GM10266 (cell line): Measurements from ENCODE around the gene RAPGEFL1.
A peak's percentile ranks its signal among the peaks of the same experiment; 100 is the strongest.
"Not testable (repeated sequence)": the region's sequence is repeated elsewhere in the genome, so short reads cannot be mapped to it uniquely, and the experiment has no call there.

Experiments
- DNase-seq: peaks from one replicate; pipeline ENCODE4 v3.0.0; 2012; ENCODE audit errors: extremely low spot score
- CTCF ChIP-seq: IDR thresholded peaks from 2 replicates; pipeline ENCODE4 v1.5.1; 2012; ENCODE audit warnings: mild to moderate bottlenecking, low read depth; ENCODE audit not compliant: control insufficient read depth, insufficient read depth; ENCODE audit errors: missing control alignments

Gene RAPGEFL1

DNA sequence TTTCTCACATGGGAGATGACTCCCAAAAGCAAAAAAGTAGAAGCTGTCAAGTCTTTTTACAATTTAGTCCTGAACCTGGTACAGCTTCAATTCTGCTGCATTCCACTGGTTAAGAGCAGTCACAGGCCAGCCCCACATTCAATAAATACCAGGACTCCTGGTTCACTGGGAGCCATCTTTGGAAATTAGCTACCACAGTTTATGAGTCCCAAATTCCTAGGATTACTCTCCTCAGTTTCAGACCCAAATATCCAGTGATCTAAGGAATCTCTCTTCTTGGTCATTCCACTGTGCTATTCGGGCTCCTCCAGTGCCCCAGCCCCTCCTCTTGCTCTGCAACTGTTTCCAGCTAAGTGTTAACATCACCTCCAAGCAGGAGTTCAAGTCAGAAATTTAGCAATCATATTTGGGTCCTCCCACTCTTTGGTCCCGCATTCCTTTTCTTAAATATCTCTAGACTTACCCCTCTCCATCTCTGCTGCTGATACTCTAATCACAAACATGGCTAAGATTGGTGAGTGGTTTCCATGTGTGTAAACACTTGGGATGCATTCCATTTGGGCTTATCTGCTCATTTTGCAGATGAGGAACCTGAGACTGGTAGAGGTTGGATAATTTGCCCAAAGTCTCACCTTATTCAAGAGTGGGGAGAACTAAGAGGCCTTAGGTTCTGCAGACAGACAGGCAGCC, 32.3 kb downstream of the RAPGEFL1 start:
- no peak for DNase-seq
- TF ChIP-seq CTCF = no peak

DNA sequence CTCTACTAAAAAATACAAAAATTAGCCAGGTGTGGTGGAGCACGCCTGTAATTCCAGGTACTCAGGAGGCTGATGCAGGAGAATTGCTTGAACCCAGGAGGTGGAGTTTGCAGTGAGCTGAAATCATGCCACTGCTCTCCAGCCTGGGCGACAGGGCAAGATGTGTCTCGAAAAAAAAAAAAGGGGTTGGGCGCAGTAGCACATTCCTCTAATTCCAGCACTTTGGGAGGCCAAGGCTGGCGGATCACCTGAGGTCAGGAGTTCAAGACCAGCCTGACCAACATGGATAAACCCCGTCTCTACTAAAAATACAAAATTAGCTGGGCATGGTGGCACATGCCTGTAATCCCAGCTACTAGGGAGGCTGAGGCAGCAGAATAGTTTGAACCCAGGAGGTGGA, 36.6 kb downstream of the RAPGEFL1 start:
- DNase-seq = not testable (repeated sequence)

DNA sequence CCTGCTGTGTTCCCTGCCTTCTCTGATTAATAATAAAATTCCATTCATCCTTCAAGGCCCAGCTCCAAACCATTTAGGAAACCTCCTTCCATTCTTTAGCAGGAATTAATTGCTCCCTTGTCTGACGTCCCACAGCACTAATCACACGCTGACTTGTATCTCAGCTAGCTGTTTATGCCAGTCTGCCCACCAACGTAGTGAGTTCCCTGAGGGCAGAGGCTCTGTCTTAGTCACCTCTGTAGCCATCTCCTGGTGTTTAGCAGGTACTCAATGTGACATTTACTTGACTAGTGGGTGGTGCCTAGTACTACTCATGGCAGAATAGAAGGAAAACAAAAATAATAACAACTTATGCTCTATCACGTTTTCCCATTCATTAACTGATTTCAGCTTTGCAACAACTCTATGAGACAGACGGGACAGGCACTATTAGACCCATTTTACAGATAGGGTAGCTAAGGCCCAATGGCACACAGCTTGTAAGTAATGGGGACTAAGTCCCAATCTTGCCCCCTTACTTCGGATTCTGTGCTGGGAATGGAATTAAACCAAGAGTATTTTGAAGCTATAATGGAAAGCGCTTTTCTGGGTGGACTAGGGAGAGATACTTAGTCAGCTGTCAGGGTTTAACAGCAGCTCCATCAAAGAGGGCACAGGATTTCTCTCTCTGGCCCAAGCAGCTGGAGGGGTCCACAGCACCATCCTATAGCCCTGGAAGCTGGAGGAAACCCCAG, 40.9 kb downstream of the RAPGEFL1 start:
- DNase-seq = no peak
- no peak for TF ChIP-seq CTCF

DNA sequence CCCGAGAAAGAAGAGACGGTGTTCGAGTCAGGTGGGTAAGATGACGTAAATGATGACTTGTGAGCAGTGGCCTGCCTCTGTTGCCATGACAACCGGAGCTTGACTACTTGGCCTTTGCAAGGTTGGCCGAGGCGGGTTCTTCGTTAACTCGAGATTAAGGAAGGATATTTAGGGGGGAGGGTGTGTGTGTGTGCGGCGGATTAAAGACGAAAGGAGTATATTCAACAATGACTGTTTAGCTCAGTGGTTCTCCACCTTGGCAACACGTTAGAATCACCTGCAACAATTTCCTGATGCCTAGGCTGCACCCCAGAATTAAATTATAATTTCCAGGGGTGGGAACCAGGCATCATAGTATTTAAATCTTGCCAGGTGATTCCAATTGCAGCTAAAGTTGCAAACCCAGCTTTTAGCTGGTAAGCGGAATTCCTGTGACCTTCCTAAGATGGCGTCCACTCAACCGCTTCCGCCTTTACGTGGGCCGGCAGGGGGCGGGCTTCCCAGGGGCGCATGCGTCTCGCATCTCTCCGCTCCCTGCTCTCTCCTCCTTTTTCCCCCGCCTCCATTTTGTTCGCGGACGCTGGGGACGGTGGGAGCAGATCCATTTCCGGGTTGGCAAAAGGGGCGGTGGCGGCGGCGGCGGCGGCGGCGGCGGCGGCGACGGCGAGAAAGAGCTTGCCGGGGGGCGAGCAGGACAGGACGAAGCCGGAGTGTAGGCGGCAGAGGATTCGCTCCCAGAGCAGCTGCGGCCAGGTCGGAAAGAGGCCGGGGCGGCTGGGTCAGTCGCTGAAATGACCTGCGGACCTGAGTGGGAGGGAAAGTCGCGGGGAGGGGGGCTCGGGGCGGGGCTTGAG, 41.7 kb downstream of the RAPGEFL1 start, which contains the start of gene WIPF2:
Gene WIPF2 (plus strand): TSS at position 565 of the 854 bp plus-strand sequence. CDS start 37,156 bp downstream, outside the sequence.
- DNase-seq = peak; percentile 97
- TF ChIP-seq CTCF = peak; percentile 24

- peak; percentile 62 for DNase-seq
- TF ChIP-seq CTCF = no peak
Observed at GRCh38 chr17:40219594-40220338, 42.5 kb downstream of the RAPGEFL1 start.

- no peak for TF ChIP-seq CTCF
- no peak for DNase-seq
Observed at GRCh38 chr17:40224718-40225550, 47.7 kb downstream of the RAPGEFL1 start.

- DNase-seq = not testable (repeated sequence)
Observed at GRCh38 chr17:40229146-40229545, 51.9 kb downstream of the RAPGEFL1 start.
